ENCODE data around the gene NRSN1. TPM values are rescaled to one million over a fixed set of nuclear protein-coding genes. Genes with fewer than 3 reads are reported as not detected.

NRSN1 gene
- total and polyA plus RNA-seq, 2 of the 13 experiments (the other 11 are each of a cell fraction or from before 2014, with no cell fraction given), result not detected

DNA sequence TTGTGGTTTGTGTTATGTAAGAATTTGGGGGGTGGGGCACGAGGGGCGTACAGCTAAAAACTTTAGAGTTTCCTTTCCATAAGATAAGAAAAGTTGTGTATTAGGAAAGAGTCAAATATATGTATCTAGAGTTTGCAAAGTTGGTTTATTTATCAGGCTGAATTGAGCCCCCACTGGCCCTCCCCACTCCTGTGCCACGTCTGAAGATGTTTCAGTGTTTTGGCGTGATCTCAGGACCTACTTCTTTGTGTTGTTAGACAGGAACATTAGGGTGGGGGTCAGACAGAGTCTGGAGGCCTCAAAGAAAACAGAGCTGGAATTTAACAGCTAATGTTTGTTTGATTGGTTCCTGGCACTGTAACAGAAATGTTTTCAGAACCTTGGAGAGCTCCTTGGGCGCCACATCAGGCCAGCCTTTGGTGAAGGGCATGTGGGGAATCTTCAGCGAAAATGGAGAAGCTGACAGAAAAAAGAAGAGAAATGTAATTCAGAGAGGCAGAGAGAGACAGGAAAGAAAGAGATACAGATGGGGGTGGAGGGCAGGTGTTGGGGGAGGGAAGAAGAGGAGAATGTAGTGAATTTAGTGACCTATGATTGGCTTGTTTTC lies 674 bp downstream of the NRSN1 start (continued):
- TF ChIP-seq GLI4 (CRISPR knock-in tag; IDR thresholded peaks at IDR 0.05; ENCODE audit: borderline replicate concordance), result peak; percentile 43; the same call in 1 of the 2 replicates
- TF ChIP-seq POLR2G (IDR thresholded peaks at IDR 0.05; ENCODE audit: low read depth, low read length), result no peak
- peak; percentile 86 for TF ChIP-seq ZNF205 (CRISPR knock-in tag; IDR thresholded peaks at IDR 0.05)
- TF ChIP-seq, protein P1, sequence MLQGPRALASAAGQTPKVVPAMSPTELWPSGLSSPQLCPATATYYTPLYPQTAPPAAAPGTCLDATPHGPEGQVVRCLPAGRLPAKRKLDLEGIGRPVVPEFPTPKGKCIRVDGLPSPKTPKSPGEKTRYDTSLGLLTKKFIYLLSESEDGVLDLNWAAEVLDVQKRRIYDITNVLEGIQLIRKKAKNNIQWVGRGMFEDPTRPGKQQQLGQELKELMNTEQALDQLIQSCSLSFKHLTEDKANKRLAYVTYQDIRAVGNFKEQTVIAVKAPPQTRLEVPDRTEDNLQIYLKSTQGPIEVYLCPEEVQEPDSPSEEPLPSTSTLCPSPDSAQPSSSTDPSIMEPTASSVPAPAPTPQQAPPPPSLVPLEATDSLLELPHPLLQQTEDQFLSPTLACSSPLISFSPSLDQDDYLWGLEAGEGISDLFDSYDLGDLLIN (CRISPR knock-in tag; IDR thresholded peaks at IDR 0.05; ENCODE audit: borderline replicate concordance), result no peak
- no peak for TF ChIP-seq NR2F1 (CRISPR knock-in tag; IDR thresholded peaks at IDR 0.05)
- TF ChIP-seq ZSCAN29 (CRISPR knock-in tag; conservative IDR thresholded peaks at IDR 0.05), result no peak
- TF ChIP-seq, protein P2, sequence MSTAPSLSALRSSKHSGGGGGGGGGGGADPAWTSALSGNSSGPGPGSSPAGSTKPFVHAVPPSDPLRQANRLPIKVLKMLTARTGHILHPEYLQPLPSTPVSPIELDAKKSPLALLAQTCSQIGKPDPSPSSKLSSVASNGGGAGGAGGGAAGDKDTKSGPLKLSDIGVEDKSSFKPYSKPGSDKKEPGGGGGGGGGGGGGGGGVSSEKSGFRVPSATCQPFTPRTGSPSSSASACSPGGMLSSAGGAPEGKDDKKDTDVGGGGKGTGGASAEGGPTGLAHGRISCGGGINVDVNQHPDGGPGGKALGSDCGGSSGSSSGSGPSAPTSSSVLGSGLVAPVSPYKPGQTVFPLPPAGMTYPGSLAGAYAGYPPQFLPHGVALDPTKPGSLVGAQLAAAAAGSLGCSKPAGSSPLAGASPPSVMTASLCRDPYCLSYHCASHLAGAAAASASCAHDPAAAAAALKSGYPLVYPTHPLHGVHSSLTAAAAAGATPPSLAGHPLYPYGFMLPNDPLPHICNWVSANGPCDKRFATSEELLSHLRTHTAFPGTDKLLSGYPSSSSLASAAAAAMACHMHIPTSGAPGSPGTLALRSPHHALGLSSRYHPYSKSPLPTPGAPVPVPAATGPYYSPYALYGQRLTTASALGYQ (CRISPR knock-in tag; IDR thresholded peaks at IDR 0.05), result peak; percentile 69
- no peak for TF ChIP-seq ZNF496 (CRISPR knock-in tag; IDR thresholded peaks at IDR 0.05; ENCODE audit: insufficient replicate concordance)
- TF ChIP-seq, protein P3, sequence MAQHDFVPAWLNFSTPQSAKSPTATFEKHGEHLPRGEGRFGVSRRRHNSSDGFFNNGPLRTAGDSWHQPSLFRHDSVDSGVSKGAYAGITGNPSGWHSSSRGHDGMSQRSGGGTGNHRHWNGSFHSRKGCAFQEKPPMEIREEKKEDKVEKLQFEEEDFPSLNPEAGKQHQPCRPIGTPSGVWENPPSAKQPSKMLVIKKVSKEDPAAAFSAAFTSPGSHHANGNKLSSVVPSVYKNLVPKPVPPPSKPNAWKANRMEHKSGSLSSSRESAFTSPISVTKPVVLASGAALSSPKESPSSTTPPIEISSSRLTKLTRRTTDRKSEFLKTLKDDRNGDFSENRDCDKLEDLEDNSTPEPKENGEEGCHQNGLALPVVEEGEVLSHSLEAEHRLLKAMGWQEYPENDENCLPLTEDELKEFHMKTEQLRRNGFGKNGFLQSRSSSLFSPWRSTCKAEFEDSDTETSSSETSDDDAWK (CRISPR knock-in tag; IDR thresholded peaks at IDR 0.05), result no peak
- TF ChIP-seq IKZF1 (IDR thresholded peaks at IDR 0.05), result no peak
- TF ChIP-seq, protein P4, sequence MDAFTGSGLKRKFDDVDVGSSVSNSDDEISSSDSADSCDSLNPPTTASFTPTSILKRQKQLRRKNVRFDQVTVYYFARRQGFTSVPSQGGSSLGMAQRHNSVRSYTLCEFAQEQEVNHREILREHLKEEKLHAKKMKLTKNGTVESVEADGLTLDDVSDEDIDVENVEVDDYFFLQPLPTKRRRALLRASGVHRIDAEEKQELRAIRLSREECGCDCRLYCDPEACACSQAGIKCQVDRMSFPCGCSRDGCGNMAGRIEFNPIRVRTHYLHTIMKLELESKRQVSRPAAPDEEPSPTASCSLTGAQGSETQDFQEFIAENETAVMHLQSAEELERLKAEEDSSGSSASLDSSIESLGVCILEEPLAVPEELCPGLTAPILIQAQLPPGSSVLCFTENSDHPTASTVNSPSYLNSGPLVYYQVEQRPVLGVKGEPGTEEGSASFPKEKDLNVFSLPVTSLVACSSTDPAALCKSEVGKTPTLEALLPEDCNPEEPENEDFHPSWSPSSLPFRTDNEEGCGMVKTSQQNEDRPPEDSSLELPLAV (CRISPR knock-in tag; conservative IDR thresholded peaks at IDR 0.05; ENCODE audit: low read depth), result no peak
- no peak for TF ChIP-seq HHEX (CRISPR knock-in tag; IDR thresholded peaks at IDR 0.05)
- TF ChIP-seq, protein P5, sequence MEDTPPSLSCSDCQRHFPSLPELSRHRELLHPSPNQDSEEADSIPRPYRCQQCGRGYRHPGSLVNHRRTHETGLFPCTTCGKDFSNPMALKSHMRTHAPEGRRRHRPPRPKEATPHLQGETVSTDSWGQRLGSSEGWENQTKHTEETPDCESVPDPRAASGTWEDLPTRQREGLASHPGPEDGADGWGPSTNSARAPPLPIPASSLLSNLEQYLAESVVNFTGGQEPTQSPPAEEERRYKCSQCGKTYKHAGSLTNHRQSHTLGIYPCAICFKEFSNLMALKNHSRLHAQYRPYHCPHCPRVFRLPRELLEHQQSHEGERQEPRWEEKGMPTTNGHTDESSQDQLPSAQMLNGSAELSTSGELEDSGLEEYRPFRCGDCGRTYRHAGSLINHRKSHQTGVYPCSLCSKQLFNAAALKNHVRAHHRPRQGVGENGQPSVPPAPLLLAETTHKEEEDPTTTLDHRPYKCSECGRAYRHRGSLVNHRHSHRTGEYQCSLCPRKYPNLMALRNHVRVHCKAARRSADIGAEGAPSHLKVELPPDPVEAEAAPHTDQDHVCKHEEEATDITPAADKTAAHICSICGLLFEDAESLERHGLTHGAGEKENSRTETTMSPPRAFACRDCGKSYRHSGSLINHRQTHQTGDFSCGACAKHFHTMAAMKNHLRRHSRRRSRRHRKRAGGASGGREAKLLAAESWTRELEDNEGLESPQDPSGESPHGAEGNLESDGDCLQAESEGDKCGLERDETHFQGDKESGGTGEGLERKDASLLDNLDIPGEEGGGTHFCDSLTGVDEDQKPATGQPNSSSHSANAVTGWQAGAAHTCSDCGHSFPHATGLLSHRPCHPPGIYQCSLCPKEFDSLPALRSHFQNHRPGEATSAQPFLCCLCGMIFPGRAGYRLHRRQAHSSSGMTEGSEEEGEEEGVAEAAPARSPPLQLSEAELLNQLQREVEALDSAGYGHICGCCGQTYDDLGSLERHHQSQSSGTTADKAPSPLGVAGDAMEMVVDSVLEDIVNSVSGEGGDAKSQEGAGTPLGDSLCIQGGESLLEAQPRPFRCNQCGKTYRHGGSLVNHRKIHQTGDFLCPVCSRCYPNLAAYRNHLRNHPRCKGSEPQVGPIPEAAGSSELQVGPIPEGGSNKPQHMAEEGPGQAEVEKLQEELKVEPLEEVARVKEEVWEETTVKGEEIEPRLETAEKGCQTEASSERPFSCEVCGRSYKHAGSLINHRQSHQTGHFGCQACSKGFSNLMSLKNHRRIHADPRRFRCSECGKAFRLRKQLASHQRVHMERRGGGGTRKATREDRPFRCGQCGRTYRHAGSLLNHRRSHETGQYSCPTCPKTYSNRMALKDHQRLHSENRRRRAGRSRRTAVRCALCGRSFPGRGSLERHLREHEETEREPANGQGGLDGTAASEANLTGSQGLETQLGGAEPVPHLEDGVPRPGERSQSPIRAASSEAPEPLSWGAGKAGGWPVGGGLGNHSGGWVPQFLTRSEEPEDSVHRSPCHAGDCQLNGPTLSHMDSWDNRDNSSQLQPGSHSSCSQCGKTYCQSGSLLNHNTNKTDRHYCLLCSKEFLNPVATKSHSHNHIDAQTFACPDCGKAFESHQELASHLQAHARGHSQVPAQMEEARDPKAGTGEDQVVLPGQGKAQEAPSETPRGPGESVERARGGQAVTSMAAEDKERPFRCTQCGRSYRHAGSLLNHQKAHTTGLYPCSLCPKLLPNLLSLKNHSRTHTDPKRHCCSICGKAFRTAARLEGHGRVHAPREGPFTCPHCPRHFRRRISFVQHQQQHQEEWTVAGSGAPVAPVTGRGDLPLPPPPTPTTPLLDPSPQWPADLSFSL (CRISPR knock-in tag; IDR thresholded peaks at IDR 0.05), result no peak
- no peak for TF ChIP-seq ZKSCAN5 (CRISPR knock-in tag; IDR thresholded peaks at IDR 0.05)
- TF ChIP-seq ZNF660 (CRISPR knock-in tag; IDR thresholded peaks at IDR 0.05; ENCODE audit: borderline replicate concordance, low read depth), result no peak
